ENCODE results near the gene TBC1D16. TPM values are rescaled to one million over a fixed set of nuclear protein-coding genes. Genes with fewer than 3 reads are reported as not detected.
"Not testable (repeated sequence)": the region's sequence is repeated elsewhere in the genome, so short reads cannot be mapped to it uniquely, and the experiment has no call there.

Gene TBC1D16
- total RNA-seq, 1 experiment from 2014 or later: 53.6 TPM

- DNase-seq (ENCODE audit: low read depth): peak; percentile 28
These were observed 30.0 kb downstream of the TBC1D16 start for GRCh38 chr17:80005360-80006338.

DNA sequence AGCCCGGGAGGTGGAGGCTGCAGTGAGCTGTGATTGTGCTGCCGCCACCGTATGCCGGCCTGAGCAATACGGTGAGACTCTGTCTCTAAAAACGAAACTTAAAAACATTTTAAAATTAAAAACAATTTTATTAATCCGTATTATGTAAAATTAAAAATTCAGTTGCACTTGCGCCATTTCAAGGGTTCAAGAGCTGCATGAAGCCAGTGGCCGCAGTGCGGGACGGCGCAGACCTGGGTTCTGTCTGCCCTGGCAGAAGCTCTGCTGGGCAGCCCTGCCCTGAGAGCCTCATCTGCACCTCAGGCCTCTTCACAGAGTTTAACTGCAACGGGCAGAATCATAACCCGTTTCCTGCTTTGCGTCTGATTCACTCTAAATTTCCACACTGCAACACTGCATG is 31.7 kb downstream of the TBC1D16 start:
- DNase-seq (ENCODE audit: low read depth): no peak

DNA sequence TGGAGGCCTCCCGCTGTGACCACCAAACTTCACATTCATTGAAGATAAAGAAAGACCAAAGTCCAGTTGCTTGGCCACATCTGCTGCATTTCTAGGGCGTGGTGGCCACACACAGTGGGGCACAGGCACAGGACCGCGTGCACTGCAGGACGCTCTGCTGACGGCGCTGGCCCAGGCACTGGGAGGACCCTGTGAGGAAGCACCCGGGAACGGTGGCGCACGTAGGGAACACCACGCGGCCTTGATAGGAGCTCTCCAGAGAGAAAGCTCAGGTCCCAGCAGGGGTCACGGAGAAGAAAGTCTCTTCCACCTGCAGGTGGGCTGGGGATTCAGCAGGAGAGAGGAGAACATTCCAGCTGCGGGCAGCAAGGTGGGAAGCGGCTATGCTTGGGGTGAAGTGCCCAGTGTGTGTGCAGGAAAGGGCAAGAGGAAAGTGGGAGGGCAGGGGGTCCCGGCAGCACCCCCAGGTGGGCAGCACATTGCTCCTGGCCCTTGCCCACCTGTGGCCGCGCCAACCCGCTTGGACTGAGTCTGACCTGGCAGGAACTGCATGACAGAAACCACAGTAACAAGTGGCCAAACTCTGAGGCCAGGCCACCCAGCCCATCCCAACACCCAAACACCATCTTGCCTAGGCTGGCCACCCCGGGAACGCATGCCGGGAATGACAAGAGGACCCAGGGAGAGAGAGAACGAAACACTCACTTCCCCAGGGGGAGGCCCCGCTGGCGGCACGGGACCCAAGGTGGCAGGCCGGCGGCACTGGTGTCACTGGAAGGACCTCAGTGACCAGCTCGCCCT is 32.8 kb downstream of the TBC1D16 start:
- no peak for DNase-seq (ENCODE audit: low read depth)

DNA sequence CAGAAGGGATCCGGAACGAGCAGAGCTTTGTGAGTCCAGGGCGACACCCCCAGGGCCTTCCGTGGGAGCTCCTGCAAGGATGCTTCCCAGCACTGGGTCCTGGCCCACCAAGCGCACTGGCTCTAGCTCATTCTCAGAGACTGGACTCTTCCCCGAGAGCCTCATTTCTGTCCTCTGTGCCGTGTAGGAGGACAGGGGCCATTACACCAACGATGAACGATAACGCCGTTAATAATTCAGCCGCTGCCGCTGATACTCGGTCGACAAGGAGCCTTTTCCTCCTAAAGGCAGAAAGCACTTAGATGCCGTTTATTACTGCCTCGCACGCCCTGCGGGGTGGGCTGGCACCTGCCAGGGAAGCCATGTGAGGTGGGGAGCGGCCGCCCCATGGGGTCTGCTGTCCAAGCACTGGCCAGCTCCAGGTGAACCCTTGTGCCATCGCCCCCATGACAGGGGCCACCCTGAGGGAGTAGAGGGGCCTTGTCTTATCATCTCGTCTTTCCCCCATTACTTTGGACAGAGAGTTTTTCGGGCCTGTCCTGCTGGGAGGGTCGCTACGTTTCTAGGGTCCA is 33.5 kb downstream of the TBC1D16 start:
- DNase-seq (ENCODE audit: low read depth): no peak

DNA sequence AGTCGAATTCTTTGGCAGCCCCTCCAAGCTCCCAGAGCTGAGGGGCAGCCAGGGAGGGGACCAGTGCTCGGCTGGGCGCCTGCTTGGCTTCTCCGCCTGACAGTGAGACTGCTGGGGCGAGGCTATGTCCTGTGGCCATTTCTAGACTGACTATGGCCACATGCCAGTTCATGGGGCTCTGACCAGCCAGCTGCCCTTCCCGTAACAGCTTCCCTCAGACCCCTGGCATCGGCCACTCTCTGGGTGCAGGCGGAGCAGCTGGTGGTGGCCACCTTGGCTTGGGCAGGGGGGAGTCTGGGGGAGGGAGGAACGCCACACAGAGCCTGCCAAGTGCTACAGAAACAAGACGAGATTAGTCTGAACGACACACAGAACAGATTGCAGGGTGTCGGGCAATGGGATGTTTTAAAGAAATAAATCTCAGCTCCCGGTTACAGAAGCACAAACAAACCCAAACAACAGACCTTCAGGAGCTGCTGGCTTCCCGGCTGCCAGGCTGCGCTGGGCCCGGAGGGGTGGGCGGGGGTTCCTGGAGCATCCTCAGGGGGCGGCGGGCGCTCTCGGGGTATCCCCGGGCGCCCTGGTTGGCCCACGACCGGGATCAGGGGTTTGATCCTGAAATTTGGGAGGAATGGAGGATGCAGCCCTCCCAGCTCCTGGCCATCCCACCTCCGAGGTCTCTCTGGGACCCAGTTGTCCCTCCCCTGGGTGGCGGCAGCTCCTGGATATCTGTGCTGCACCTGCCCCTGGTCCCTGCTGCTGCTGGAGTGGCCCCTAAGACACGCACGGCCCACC is 34.5 kb downstream of the TBC1D16 start:
- no peak for DNase-seq (ENCODE audit: low read depth)

GRCh38 chr17:80000136-80000535 is 35.5 kb downstream of the TBC1D16 start:
- DNase-seq (ENCODE audit: low read depth): no peak

- no peak for DNase-seq (ENCODE audit: low read depth)
These were observed 38.5 kb downstream of the TBC1D16 start for GRCh38 chr17:79997011-79997660.

DNA sequence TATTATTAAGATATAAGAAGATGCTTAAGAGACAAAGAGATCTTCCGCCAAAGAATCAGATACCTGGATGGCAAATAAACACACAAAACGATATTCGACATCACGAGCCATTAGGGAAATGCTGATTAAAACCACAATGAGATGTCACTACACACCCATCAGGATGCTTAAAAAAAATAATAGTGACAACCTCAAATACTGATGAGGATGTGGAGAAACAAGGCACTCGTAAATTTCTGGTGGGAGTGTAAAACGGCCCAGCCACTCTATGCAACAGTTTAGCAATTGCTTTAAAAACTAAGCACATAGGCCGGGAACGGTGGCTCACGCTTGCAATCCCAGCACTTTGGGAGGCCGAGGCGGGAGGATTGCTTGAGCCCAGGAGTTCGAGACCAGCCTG is 39.4 kb downstream of the TBC1D16 start:
- no peak for DNase-seq (ENCODE audit: low read depth)

GRCh38 chr17:79995696-79996095 is 40.0 kb downstream of the TBC1D16 start:
- DNase-seq (ENCODE audit: low read depth): no peak

DNA sequence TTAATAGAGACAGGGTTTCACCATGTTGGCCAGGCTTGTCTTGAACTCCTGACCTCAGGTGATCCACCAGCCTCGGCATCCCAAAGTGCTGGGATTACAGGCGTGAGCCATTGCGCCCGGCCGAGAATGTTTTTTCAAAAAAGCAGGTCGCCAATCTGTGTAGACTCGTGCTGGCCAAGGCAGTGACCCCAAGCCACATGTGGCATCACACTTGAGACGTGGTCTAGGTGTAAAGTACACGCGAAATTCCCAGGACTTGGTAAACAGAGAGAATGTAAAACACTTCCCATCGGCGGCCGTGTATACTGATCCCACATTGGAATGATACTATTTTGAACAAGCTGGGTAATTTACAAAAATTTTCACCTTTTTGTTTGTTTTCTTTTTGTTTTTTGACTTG is 41.1 kb downstream of the TBC1D16 start:
- DNase-seq (ENCODE audit: low read depth): no peak

- not testable (repeated sequence) for DNase-seq (ENCODE audit: low read depth)
These were observed 41.5 kb downstream of the TBC1D16 start for GRCh38 chr17:79994228-79994569.

GRCh38 chr17:79993390-79994227 is 42.1 kb downstream of the TBC1D16 start:
- DNase-seq (ENCODE audit: low read depth): peak; percentile 85

DNA sequence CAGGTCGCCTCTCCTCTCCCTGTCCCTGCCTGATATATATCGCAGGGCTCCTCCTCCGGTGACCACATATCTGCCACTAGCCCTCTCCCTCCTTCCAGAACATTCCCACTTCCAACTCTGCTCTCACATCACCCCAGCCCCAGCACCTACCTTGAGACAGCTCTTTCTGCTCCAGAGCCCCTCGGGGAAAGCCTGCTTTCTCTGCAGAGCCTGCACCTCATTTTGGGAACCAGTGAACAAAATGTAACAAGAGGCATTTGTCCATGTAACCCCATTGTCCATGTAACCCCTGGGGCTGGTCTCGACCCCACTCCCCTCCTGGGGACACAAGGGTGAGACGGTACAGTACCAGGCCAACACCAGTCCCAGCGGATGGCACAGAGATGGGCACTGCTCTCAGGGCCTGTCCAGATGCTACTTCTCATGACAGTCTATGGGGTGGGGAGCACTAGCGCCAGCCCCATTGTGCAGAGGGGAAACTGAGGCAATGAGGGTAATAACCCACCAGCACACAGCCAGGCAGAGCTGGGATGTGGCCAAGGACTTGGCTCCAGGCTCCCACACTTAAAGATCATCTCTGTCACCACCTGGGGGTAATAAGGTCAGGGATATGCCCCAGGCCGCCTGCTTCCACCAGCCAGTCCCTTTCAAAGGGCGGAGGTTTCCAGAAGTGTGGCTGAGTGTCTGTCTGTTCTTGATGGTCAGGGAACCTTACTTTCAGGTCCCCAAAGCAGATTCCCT is 42.9 kb downstream of the TBC1D16 start:
- DNase-seq (ENCODE audit: low read depth): no peak

DNA sequence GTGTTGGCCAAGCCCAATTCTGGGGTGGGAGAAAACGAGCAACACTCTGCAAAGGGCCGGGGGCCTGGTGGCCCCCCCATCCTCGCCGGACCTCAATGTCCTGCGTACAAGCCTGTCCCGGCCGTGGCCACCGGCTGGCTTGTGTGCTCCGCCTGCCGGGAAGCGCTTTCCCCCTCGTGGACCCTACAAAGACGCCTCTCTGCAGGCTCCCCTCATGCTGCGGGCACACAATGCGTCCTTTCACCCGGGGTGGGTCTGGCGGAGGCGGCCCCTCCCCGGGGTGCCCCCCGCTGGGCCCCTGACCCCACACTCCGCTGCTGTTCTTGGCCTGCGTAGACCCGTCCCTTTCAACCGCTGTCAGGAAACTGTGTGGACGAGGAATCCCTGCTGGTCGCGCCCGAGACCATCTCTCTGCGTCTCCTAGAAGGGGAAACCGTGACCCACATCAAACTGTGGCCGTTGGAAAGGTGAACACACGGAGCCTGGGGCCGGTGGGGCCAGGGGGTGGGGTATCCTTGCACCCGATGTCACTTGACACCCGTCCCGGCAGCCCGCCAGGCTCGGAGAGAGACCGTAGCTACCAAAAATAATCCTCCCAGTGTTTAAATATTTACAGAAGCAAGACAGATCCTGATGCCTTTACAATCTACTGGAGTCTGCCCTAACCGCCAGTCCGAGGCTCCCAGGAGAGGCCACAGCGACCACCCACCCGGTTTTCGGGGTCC is 43.6 kb downstream of the TBC1D16 start:
- no peak for DNase-seq (ENCODE audit: low read depth)

GRCh38 chr17:79991140-79991923 is 44.3 kb downstream of the TBC1D16 start:
- peak; percentile 47 for DNase-seq (ENCODE audit: low read depth)

DNA sequence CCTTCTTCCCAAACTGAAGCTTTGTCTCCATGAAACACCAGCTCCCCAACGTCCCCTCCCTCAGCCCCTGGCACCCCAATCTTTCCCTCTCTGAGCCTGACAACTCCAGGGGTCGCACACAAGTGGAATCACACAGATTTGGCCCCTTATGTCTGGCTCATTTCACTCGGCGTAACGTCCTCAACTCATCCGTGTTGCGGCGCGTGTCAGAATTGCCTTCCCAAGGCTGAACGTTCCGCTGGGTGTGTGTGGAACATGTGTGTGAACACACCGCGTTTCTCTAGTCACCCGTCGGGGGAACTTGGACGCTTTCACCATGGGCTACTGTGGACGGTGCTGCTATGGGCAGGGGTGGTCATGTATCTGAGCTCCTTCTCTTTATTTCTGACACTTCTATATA is 45.0 kb downstream of the TBC1D16 start:
- no peak for DNase-seq (ENCODE audit: low read depth)

GRCh38 chr17:79990051-79990592 is 45.5 kb downstream of the TBC1D16 start:
- DNase-seq (ENCODE audit: low read depth): no peak

Measured in LHCN-M2 (cell line).